Naive thymus-derived CD4-positive, alpha-beta T cell (primary cell): ENCODE results near the gene COX6A1. TPM values are rescaled to one million over a fixed set of nuclear protein-coding genes. Genes with fewer than 3 reads are reported as not detected.
"Not testable (repeated sequence)": the region's sequence is repeated elsewhere in the genome, so short reads cannot be mapped to it uniquely, and the experiment has no call there.

Source experiments
- ATAC-seq: fragments of 150-1000 bp; cut with Tn5 transposase; 2 replicates; pipeline ENCODE4 v1.10.0; 2021; ENCODE audit warnings: mild to moderate bottlenecking, moderate library complexity
- CTCF ChIA-PET: fragments of 350-600 bp; sonication (Branson Sonifier 250); formaldehyde crosslinking; loops from one replicate; lab custom pipeline; 2021; ENCODE audit warnings: antibody characterized with exemption; lab: Charles Lee
- POLR2A ChIA-PET: fragments of 350-600 bp; sonication (Branson Sonifier 250); formaldehyde crosslinking; loops from one replicate; lab custom pipeline; 2021; ENCODE audit warnings: antibody characterized with exemption, inconsistent platforms; lab: Charles Lee
- DNase-seq, 9 donors: peaks; one replicate each; pipeline versions ENCODE4 v3.0.0 to v3.0.0-alpha.2; 2020 to 2022; ENCODE audit warnings: mixed read lengths in 1 of 9
- H3K27ac ChIP-seq: one replicate; pipeline ENCODE4 v1.7.0; 2013; ENCODE audit warnings: mild to moderate bottlenecking, low read depth, low read length, moderate library complexity
- H3K27me3 ChIP-seq, 2 donors: one replicate each; pipeline ENCODE4 v1.7.0; 2013; ENCODE audit warnings: low read length in 2 of 2, mild to moderate bottlenecking in 2 of 2, moderate library complexity in 2 of 2; ENCODE audit not compliant: control insufficient read depth in 2 of 2, insufficient read depth in 2 of 2
- H3K36me3 ChIP-seq, 3 experiments: 1 replicate in 2 of 3; 2 replicates in 1 of 3; pipeline ENCODE4 v1.7.0; 2013; ENCODE audit warnings: low read length in 3 of 3, mild to moderate bottlenecking in 3 of 3, moderate library complexity in 1 of 3; ENCODE audit not compliant: insufficient read depth in 3 of 3, control insufficient read depth in 2 of 3
- H3K4me1 ChIP-seq, 2 donors: one replicate each; pipeline ENCODE4 v1.7.0; 2013; ENCODE audit warnings: low read length in 2 of 2, mild to moderate bottlenecking in 2 of 2, moderate library complexity in 1 of 2; ENCODE audit not compliant: control insufficient read depth in 2 of 2, insufficient read depth in 2 of 2
- H3K4me3 ChIP-seq: 2 replicates; pipeline ENCODE4 v1.7.0; 2013; ENCODE audit warnings: mild to moderate bottlenecking, low read length
- H3K9me3 ChIP-seq, 3 experiments: 1 replicate in 2 of 3; 2 replicates in 1 of 3; pipeline ENCODE4 v1.7.0; 2013; ENCODE audit warnings: low read length in 3 of 3; ENCODE audit not compliant: control insufficient read depth in 2 of 3
- H3K27ac Mint-ChIP-seq, 9 donors: one replicate each; pipeline ENCODE4 v1.8.0; 2020 to 2022; ENCODE audit warnings: mixed read lengths in 9 of 9, mild to moderate bottlenecking in 8 of 9, moderate library complexity in 5 of 9, inconsistent platforms in 2 of 9
- H3K27me3 Mint-ChIP-seq, 5 donors: one replicate each; pipeline ENCODE4 v1.8.0; 2021 to 2022; ENCODE audit warnings: mixed read lengths in 5 of 5, mild to moderate bottlenecking in 1 of 5
- H3K36me3 Mint-ChIP-seq, 5 donors: one replicate each; pipeline ENCODE4 v1.8.0; 2020 to 2022; ENCODE audit warnings: mixed read lengths in 5 of 5, mild to moderate bottlenecking in 3 of 5, inconsistent platforms in 1 of 5
- H3K4me1 Mint-ChIP-seq, 7 donors: one replicate each; pipeline ENCODE4 v1.8.0; 2020 to 2022; ENCODE audit warnings: mixed read lengths in 7 of 7, mild to moderate bottlenecking in 3 of 7, inconsistent platforms in 1 of 7
- H3K4me3 Mint-ChIP-seq, 10 donors: one replicate each; pipeline ENCODE4 v1.8.0; 2020 to 2022; ENCODE audit warnings: mild to moderate bottlenecking in 10 of 10, mixed read lengths in 10 of 10, moderate library complexity in 6 of 10, inconsistent platforms in 2 of 10
- H3K9me3 Mint-ChIP-seq, 11 donors: one replicate each; pipeline ENCODE4 v1.8.0; 2020 to 2022; ENCODE audit warnings: mixed read lengths in 11 of 11, mild to moderate bottlenecking in 4 of 11, inconsistent platforms in 1 of 11, moderate library complexity in 1 of 11
- intact Hi-C, 2 donors: fragments of 100-400 bp; cut with micrococcal nuclease; formaldehyde crosslinking; loops; one replicate each; pipeline ENCODE4 v1.15.1; 2023
- polyA plus RNA-seq, 2 donors: library from polyadenylated mRNA; unstranded; fragments of 300-500 nt; fragmentation: Illumina TruSeq; gene quantifications; one replicate each; pipeline ENCODE4 v1.2.3, GENCODE V29; 2021
- total RNA-seq, 6 experiments: library from RNA in 5 of 6; stranded (reverse) in 5 of 6; gene quantifications; 1 replicate in 5 of 6; 2 replicates in 1 of 6; pipeline ENCODE4 v1.2.3 and lab custom pipeline; 2021 to 2026

The COX6A1 gene
- total and polyA plus RNA-seq, 7 experiments from 2014 or later: 118 to 782 (median 163) TPM

GRCh38 chr12:120483621-120484020 lies 45.7 kb downstream of the COX6A1 start:
- H3K4me3 Mint-ChIP-seq: no peak overlapping the region
- Histone ChIP-seq H3K4me1 (peaks cover 0 to 28% of the 10 kb centered on the region in 2 donors), H3K4me3 (no peak overlapping the region), H3K9me3 (no peaks in the 10 kb centered on the region), H3K36me3 (no peaks in the 10 kb centered on the region), H3K27ac (no peak overlapping the region), H3K27me3 (no peaks in the 10 kb centered on the region)
- peak overlapping the region in 2 of 9 donors; percentile 12 to 27 for H3K27ac Mint-ChIP-seq
- peaks cover 0 to 26% (median 3%) of the 10 kb centered on the region in 7 donors for H3K4me1 Mint-ChIP-seq
- DNase-seq (no peak), ATAC-seq (peak; percentile 24)
- ChIA-PET CTCF (no interaction called here), POLR2A (interaction anchor here (0.8 kb wide), 1 partner anchor 11 kb away, joined by 3 read pairs; no protein-coding TSS in a partner anchor)
- intact Hi-C loops: no loop called here
- H3K9me3 Mint-ChIP-seq: no peaks in the 10 kb centered on the region
- H3K36me3 Mint-ChIP-seq: peaks cover 0 to 4% (median 0%) of the 10 kb centered on the region in 5 donors
- H3K27me3 Mint-ChIP-seq: peaks cover 0 to 2% (median 0%) of the 10 kb centered on the region in 5 donors

- H3K27me3 Mint-ChIP-seq: peaks cover 0 to 2% (median 0%) of the 10 kb centered on the region in 5 donors
- Histone ChIP-seq H3K4me3 (no peak overlapping the region), H3K36me3 (no peaks in the 10 kb centered on the region), H3K9me3 (no peaks in the 10 kb centered on the region), H3K27me3 (no peaks in the 10 kb centered on the region), H3K4me1 (peaks cover 0 to 9% of the 10 kb centered on the region in 2 donors), H3K27ac (no peak overlapping the region)
- intact Hi-C loops: no loop called here
- POLR2A ChIA-PET: interaction anchor here (0.7 to 0.8 kb wide), 2 partner anchors 11 to 14 kb away, joined by 3 read pairs; no protein-coding TSS in a partner anchor
- H3K4me3 Mint-ChIP-seq: no peak overlapping the region
- CTCF ChIA-PET: no interaction called here
- H3K4me1 Mint-ChIP-seq: peaks cover 0 to 14% (median 0%) of the 10 kb centered on the region in 7 donors
- no peaks in the 10 kb centered on the region for H3K9me3 Mint-ChIP-seq
- peaks cover 0 to 4% (median 0%) of the 10 kb centered on the region in 5 donors for H3K36me3 Mint-ChIP-seq
- DNase-seq (no peak), ATAC-seq (no peak)
- H3K27ac Mint-ChIP-seq: no peak overlapping the region
Observed at GRCh38 chr12:120485961-120486881, 48.3 kb downstream of the COX6A1 start.

- H3K4me1 Mint-ChIP-seq, H3K27me3 Mint-ChIP-seq, DNase-seq, H3K9me3 ChIP-seq, H3K4me1 ChIP-seq, H3K36me3 ChIP-seq, H3K36me3 Mint-ChIP-seq, H3K27ac ChIP-seq, ATAC-seq, H3K27me3 ChIP-seq, H3K9me3 Mint-ChIP-seq, H3K4me3 ChIP-seq, POLR2A ChIA-PET, intact Hi-C loops, H3K27ac Mint-ChIP-seq, CTCF ChIA-PET, H3K4me3 Mint-ChIP-seq: not testable (repeated sequence)
Observed at GRCh38 chr12:120487552-120487951, 49.6 kb downstream of the COX6A1 start.

GRCh38 chr12:120488057-120488640 lies 50.2 kb downstream of the COX6A1 start:
- Mint-ChIP-seq H3K4me1 (peaks cover 0 to 6% (median 0%) of the 10 kb centered on the region in 7 donors), H3K4me3 (no peak overlapping the region), H3K27ac (no peak overlapping the region), H3K36me3 (peaks cover 0 to 4% (median 0%) of the 10 kb centered on the region in 5 donors), H3K27me3 (peaks cover 0 to 2% (median 0%) of the 10 kb centered on the region in 5 donors), H3K9me3 (no peaks in the 10 kb centered on the region)
- ChIA-PET CTCF (no interaction called here), POLR2A (no interaction called here)
- H3K27ac ChIP-seq: no peak overlapping the region
- no peaks in the 10 kb centered on the region for H3K36me3 ChIP-seq
- no peaks in the 10 kb centered on the region for H3K4me1 ChIP-seq
- H3K4me3 ChIP-seq: no peak overlapping the region
- DNase-seq: no peak
- intact Hi-C loops: no loop called here
- H3K27me3 ChIP-seq: no peaks in the 10 kb centered on the region
- no peaks in the 10 kb centered on the region for H3K9me3 ChIP-seq
- no peak for ATAC-seq

- peaks cover 0 to 3% (median 0%) of the 10 kb centered on the region in 7 donors for H3K4me1 Mint-ChIP-seq
- no peaks in the 10 kb centered on the region for H3K9me3 Mint-ChIP-seq
- POLR2A ChIA-PET: interaction anchor here (0.6 kb wide), 1 partner anchor 56 kb away, joined by 3 read pairs; no protein-coding TSS in a partner anchor
Observed at GRCh38 chr12:120489018-120489417, 51.1 kb downstream of the COX6A1 start.

GRCh38 chr12:120490325-120490724 lies 52.4 kb downstream of the COX6A1 start:
- Histone ChIP-seq H3K27me3 (no peaks in the 10 kb centered on the region), H3K4me3 (no peak overlapping the region), H3K36me3 (no peaks in the 10 kb centered on the region), H3K4me1 (peaks cover 3% of the 10 kb centered on the region in 2 donors), H3K27ac (no peak overlapping the region), H3K9me3 (no peaks in the 10 kb centered on the region)
- DNase-seq (no peak), ATAC-seq (no peak)
- intact Hi-C loops: no loop called here
- no peaks in the 10 kb centered on the region for H3K27me3 Mint-ChIP-seq
- ChIA-PET CTCF (interaction anchor here (1.5 kb wide), 1 partner anchor 37 kb away, joined by 5 read pairs; no protein-coding TSS in a partner anchor), POLR2A (no interaction called here)
- no peaks in the 10 kb centered on the region for H3K36me3 Mint-ChIP-seq
- peak overlapping the region in 3 of 9 donors; percentile 23 to 74 (median 53) for H3K27ac Mint-ChIP-seq
- H3K9me3 Mint-ChIP-seq: no peaks in the 10 kb centered on the region
- H3K4me1 Mint-ChIP-seq: peaks cover 0 to 12% (median 6%) of the 10 kb centered on the region in 7 donors
- no peak overlapping the region for H3K4me3 Mint-ChIP-seq

More at GRCh38 chr12:120489018-120489417, 51.1 kb downstream of the COX6A1 start:
- Histone ChIP-seq H3K36me3 (no peaks in the 10 kb centered on the region), H3K27me3 (no peaks in the 10 kb centered on the region), H3K4me3 (no peak overlapping the region), H3K27ac (no peak overlapping the region), H3K4me1 (no peaks in the 10 kb centered on the region), H3K9me3 (no peaks in the 10 kb centered on the region)
- ATAC-seq (no peak), DNase-seq (no peak)
- Mint-ChIP-seq H3K27ac (no peak overlapping the region), H3K36me3 (no peaks in the 10 kb centered on the region), H3K4me3 (no peak overlapping the region), H3K27me3 (no peaks in the 10 kb centered on the region)
- CTCF ChIA-PET: no interaction called here
- intact Hi-C loops: no loop called here
